Measurements from ENCODE around the gene GPS2.

Gene GPS2, protein sequence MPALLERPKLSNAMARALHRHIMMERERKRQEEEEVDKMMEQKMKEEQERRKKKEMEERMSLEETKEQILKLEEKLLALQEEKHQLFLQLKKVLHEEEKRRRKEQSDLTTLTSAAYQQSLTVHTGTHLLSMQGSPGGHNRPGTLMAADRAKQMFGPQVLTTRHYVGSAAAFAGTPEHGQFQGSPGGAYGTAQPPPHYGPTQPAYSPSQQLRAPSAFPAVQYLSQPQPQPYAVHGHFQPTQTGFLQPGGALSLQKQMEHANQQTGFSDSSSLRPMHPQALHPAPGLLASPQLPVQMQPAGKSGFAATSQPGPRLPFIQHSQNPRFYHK

GRCh38 chr17:7314719-7315569 lies at the start of gene GPS2:
GPS2 (minus strand) TSS chr17:7315360; CDS start chr17:7315052, 308 bp downstream.
- Histone ChIP-seq H3K4me1 (peaks cover 10% of the 10 kb centered on the region), H3K27me3 (ENCODE audit: low read depth) (no peaks in the 10 kb centered on the region), H3K36me3 (replicated peaks) (peaks cover 79% of the 10 kb centered on the region), H3K4me3 (peak within 1 kb of the TSS; percentile 58), H3K9me3 (no peaks in the 10 kb centered on the region)
- DNase-seq (ENCODE audit: low spot score in 2 of 2) = peak; percentile 75 to 94
- in situ Hi-C loops (cut with MboI; ENCODE audit: low sequenced_read_pairs) = no loop called here

- Histone ChIP-seq H3K4me3 (no peak overlapping the region), H3K9me3 (no peaks in the 10 kb centered on the region), H3K4me1 (no peaks in the 10 kb centered on the region), H3K36me3 (replicated peaks) (no peaks in the 10 kb centered on the region), H3K27me3 (ENCODE audit: low read depth) (no peaks in the 10 kb centered on the region)
- no peak for DNase-seq (ENCODE audit: low spot score in 2 of 2)
- in situ Hi-C loops (cut with MboI; ENCODE audit: low sequenced_read_pairs) = no loop called here
Measured at GRCh38 chr17:7363311-7363710, 48.2 kb upstream of the GPS2 start.

DNA sequence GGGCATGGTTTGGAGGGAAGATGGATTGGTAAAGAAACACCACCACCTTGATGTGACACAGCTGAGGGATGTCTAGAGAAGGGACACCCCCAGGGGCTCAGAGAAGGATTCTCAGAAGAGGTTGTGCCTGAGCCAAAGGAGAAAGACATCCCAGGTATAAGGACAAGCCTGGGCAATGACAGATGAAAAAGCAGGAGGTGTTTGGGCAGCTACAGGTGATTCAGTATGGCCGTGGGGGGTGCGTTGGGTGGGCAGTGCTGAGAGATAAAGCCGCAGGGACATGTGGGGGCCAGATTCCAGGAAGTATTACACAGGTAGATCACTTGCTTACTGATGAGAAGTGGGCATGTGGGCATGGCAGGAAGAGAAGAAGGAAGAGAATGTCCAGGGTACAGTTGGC lies 46.7 kb upstream of the GPS2 start:
- in situ Hi-C loops (cut with MboI; ENCODE audit: low sequenced_read_pairs) = no loop called here

GRCh38 chr17:7357381-7357780 lies 42.2 kb upstream of the GPS2 start:
- H3K4me3 ChIP-seq = no peak overlapping the region
- DNase-seq (ENCODE audit: low spot score in 2 of 2) = no peak
- peaks cover 3% of the 10 kb centered on the region; the same call in 1 of the 2 replicates for H3K4me1 ChIP-seq
- H3K27me3 ChIP-seq (ENCODE audit: low read depth) = no peaks in the 10 kb centered on the region
- no peaks in the 10 kb centered on the region for H3K9me3 ChIP-seq
- H3K36me3 ChIP-seq (replicated peaks) = no peaks in the 10 kb centered on the region
- in situ Hi-C loops (cut with MboI; ENCODE audit: low sequenced_read_pairs) = no loop called here

More for the DNA sequence above, 46.7 kb upstream of the GPS2 start:
- Histone ChIP-seq H3K9me3 (no peaks in the 10 kb centered on the region), H3K4me3 (no peak overlapping the region), H3K4me1 (no peaks in the 10 kb centered on the region), H3K27me3 (ENCODE audit: low read depth) (no peaks in the 10 kb centered on the region), H3K36me3 (replicated peaks) (no peaks in the 10 kb centered on the region)
- DNase-seq (ENCODE audit: low spot score in 2 of 2) = no peak

- Histone ChIP-seq H3K36me3 (replicated peaks) (no peaks in the 10 kb centered on the region), H3K9me3 (no peaks in the 10 kb centered on the region), H3K4me3 (no peak overlapping the region), H3K27me3 (ENCODE audit: low read depth) (no peaks in the 10 kb centered on the region), H3K4me1 (peaks cover 3% of the 10 kb centered on the region; the same call in 1 of the 2 replicates)
- in situ Hi-C loops (cut with MboI; ENCODE audit: low sequenced_read_pairs) = no loop called here
- no peak for DNase-seq (ENCODE audit: low spot score in 2 of 2)
Measured at GRCh38 chr17:7356756-7357155, 41.6 kb upstream of the GPS2 start.

DNA sequence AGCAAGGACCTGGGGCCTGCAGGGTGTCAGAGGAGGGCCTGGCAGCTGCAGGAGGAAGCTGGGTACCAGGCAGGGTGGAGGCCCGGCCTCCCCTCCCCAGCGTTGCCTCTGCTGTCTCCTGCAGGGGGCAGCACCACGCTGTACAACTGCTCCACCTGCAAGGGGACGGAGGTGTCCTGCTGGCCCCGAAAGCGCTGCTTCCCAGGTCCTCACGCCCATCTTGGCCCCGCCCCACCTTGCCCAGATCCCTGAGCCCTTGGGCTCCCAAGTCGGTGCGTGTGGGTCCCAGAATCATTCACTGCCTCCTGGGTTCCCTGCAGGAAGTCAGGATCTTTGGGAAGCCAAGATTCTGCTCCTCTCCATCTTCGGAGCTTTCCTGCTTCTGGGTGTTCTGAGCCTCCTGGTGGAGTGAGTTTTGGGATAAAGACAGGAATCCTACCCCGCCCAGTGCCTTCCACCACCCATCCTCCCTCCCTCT lies 41.0 kb upstream of the GPS2 start:
- peak; percentile 80 to 95 for DNase-seq (ENCODE audit: low spot score in 2 of 2)
- in situ Hi-C loops (cut with MboI; ENCODE audit: low sequenced_read_pairs) = no loop called here
- Histone ChIP-seq H3K4me1 (peaks cover 3% of the 10 kb centered on the region; the same call in 1 of the 2 replicates), H3K36me3 (replicated peaks) (no peaks in the 10 kb centered on the region), H3K9me3 (no peaks in the 10 kb centered on the region), H3K4me3 (no peak overlapping the region), H3K27me3 (ENCODE audit: low read depth) (no peaks in the 10 kb centered on the region)

DNA sequence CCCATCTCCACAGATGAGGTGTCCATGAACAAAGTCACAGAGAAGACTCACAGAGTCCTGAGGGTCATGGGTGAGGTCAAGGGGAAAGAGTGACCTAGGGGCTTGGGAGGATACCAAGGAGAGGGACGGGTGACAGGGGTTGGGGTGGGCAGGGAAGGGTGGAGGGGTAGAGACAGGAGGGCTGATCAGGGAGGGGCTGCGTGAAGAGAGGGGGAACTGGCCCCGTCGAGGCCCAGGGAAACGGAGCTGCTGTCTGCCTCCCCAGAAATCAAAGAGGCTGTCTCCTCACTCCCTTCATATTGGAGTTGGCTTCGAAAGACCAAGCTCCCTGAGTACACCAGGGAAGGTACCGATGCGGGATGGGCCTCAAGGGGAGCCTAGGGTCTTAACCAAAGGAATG lies 40.4 kb upstream of the GPS2 start:
- H3K27me3 ChIP-seq (ENCODE audit: low read depth) = no peaks in the 10 kb centered on the region
- in situ Hi-C loops (cut with MboI; ENCODE audit: low sequenced_read_pairs) = no loop called here
- no peak for DNase-seq (ENCODE audit: low spot score in 2 of 2)
- H3K9me3 ChIP-seq = no peaks in the 10 kb centered on the region
- peaks cover 3% of the 10 kb centered on the region; the same call in 1 of the 2 replicates for H3K4me1 ChIP-seq
- H3K4me3 ChIP-seq = no peak overlapping the region
- H3K36me3 ChIP-seq (replicated peaks) = no peaks in the 10 kb centered on the region

DNA sequence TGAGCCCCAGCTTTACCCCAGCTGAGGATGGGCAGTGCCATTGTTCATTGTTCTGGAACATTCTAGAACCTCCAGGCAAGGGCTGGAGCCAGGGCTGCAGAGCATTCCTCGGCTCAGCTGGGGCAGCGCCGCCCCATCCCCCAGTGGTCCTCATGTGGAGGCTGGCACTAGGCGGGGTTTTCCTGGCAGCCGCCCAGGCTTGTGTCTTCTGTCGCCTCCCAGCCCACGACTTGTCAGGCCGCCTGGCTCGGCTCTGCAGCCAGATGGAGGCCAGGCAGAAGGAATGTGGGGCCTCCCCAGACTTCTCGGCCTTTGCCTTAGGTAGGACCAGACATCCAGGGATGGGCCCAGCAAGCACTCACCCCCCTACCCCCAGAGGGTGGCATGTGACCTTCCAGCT lies 39.9 kb upstream of the GPS2 start, which contains the start of gene TMEM95:
Gene TMEM95, plus strand, starts transcription at position 104 of the 400 bp plus-strand sequence. Its CDS starts 49 bp downstream, at position 153.
- no peak for DNase-seq (ENCODE audit: low spot score in 2 of 2)
- H3K4me3 ChIP-seq = no peak within 1 kb of the TSS
- no peaks in the 10 kb centered on the region for H3K9me3 ChIP-seq
- in situ Hi-C loops (cut with MboI; ENCODE audit: low sequenced_read_pairs) = no loop called here
- peaks cover 3% of the 10 kb centered on the region; the same call in 1 of the 2 replicates for H3K4me1 ChIP-seq
- H3K27me3 ChIP-seq (ENCODE audit: low read depth) = no peaks in the 10 kb centered on the region
- no peaks in the 10 kb centered on the region for H3K36me3 ChIP-seq (replicated peaks)

DNA sequence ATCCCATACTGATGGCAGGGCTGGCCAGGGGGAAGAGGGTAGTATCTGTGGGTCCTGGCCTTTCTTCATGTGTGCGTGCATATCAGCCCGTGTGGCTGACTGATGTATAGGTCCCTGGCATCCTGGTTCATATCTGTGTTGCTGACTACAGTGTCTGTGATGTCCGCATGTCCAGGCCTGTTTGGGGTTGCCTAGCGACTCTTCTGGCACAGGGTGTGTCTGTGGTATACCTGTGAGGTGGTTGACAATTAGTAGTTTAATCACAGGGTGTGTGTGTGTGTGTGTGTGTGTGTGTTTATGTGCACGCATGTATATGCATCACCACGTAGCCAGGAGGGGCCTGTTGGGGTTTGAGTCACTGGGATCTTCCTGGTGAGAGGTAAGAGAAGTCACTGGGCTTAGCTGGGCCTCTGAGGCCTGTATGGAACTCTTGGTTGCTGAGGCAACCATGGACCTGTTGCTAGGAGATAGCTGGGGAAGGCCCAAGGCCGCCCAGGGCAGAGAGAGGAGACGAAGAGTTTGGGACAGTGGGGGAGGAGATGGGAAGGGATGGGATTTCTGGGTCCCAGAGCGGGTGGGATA lies 39.2 kb upstream of the GPS2 start:
- peak in 1 of 2 experiments; percentile 22 for DNase-seq (ENCODE audit: low spot score in 2 of 2)
- H3K9me3 ChIP-seq = no peaks in the 10 kb centered on the region
- in situ Hi-C loops (cut with MboI; ENCODE audit: low sequenced_read_pairs) = no loop called here
- H3K36me3 ChIP-seq (replicated peaks) = no peaks in the 10 kb centered on the region
- no peak overlapping the region for H3K4me3 ChIP-seq
- no peaks in the 10 kb centered on the region for H3K27me3 ChIP-seq (ENCODE audit: low read depth)
- H3K4me1 ChIP-seq = peaks cover 3% of the 10 kb centered on the region; the same call in 1 of the 2 replicates

DNA sequence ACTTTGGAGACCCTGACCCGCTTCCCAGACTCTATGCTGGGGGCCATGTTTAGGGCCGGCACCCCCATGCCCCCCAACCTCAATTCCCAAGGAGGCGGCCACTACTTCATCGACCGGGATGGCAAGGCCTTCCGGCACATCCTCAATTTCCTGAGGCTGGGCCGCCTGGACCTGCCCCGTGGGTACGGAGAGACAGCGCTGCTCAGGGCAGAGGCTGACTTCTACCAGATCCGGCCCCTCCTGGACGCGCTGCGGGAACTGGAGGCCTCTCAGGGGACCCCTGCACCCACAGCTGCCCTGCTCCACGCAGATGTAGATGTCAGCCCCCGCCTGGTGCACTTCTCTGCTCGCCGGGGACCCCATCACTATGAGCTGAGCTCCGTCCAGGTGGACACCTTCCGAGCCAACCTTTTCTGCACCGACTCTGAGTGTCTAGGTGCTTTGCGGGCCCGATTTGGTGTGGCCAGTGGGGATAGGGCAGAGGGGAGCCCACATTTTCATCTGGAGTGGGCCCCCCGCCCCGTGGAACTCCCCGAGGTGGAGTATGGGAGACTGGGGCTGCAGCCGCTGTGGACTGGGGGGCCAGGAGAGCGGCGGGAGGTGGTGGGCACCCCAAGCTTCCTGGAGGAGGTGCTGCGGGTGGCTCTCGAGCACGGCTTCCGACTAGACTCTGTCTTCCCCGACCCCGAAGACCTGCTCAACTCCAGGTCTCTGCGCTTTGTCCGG lies 37.9 kb upstream of the GPS2 start:
- Histone ChIP-seq H3K9me3 (no peaks in the 10 kb centered on the region), H3K36me3 (replicated peaks) (no peaks in the 10 kb centered on the region), H3K4me1 (peaks cover 3% of the 10 kb centered on the region; the same call in 1 of the 2 replicates), H3K4me3 (no peak overlapping the region), H3K27me3 (ENCODE audit: low read depth) (no peaks in the 10 kb centered on the region)
- in situ Hi-C loops (cut with MboI; ENCODE audit: low sequenced_read_pairs) = no loop called here
- DNase-seq (ENCODE audit: low spot score in 2 of 2) = no peak

- Histone ChIP-seq H3K4me1 (peaks cover 3% of the 10 kb centered on the region; the same call in 1 of the 2 replicates), H3K4me3 (peak overlapping the region; percentile 34; the same call in 1 of the 2 replicates), H3K36me3 (replicated peaks) (no peaks in the 10 kb centered on the region), H3K27me3 (ENCODE audit: low read depth) (no peaks in the 10 kb centered on the region), H3K9me3 (no peaks in the 10 kb centered on the region)
- DNase-seq (ENCODE audit: low spot score in 2 of 2) = no peak
- in situ Hi-C loops (cut with MboI; ENCODE audit: low sequenced_read_pairs) = no loop called here
Measured at GRCh38 chr17:7352503-7352889, 37.3 kb upstream of the GPS2 start.

DNA sequence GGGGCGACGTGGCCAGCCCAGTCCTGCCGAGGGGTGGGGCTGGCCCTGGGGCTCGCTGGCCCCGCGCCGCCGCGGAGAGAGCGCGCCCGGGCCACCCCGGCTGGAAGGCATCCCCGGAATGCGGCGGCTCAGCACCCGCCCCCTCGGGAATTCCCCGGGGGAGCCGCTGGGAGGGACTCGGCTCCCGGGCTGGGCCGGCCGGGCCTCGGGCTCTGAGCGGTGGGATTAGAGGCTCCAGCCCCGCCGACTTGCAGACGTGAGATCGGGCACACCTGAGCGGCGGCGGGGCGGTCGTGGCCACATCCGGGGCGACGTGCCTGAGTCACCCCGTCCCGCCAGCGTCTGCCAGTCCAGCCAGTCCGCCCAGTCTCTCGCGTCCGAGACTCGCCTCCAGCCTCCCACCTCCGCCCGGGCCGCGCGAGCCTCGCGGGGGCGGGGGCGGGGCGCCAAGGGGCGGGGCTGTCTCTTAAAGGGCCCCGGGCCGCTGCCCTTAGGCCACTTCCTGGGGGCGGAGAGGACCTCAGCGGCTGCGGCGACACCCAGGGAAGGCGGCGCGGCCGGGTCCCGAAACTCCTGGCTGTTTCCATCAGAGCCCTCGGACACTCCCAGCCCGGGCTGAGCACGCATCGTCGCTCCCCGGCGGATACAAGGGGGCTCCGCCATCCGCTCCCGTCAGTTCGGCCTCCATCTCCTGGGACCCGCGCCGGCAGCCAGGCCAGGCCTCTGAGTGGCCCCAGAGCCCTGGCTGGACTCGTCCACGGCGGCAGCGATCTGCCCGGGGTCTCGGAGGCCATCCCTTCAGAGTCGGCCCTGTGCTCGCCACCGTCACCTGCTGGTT lies 36.7 kb upstream of the GPS2 start, which contains the start of gene KCTD11:
Gene KCTD11, plus strand, starts transcription at position 498 of the 838 bp plus-strand sequence.
- Histone ChIP-seq H3K36me3 (replicated peaks) (no peaks in the 10 kb centered on the region), H3K4me1 (peaks cover 3% of the 10 kb centered on the region; the same call in 1 of the 2 replicates), H3K9me3 (no peaks in the 10 kb centered on the region), H3K4me3 (peak within 1 kb of the TSS; percentile 34), H3K27me3 (ENCODE audit: low read depth) (no peaks in the 10 kb centered on the region)
- in situ Hi-C loops (cut with MboI; ENCODE audit: low sequenced_read_pairs) = no loop called here
- DNase-seq (ENCODE audit: low spot score in 2 of 2) = peak; percentile 3 to 71

Data from HAP-1 (cell line).